ENCODE results near the gene GFOD1.

- no peak for TF ChIP-seq CTCF (conservative IDR thresholded peaks at IDR 0.05 in 1 of 2, IDR thresholded peaks at IDR 0.05 in 1 of 2; ENCODE audit: low read depth in 1 of 2, low read length in 2 of 2)
- TF ChIP-seq EZH2 (IDR thresholded peaks at IDR 0.05; ENCODE audit: low read length, missing control alignments): no peak
Measured at GRCh38 chr6:13314806-13315205, 172.6 kb downstream of the GFOD1 start.

Measured in fibroblast of lung (primary cell).